ENCODE measurements around the gene PITPNM3.

The PITPNM3 gene

DNA sequence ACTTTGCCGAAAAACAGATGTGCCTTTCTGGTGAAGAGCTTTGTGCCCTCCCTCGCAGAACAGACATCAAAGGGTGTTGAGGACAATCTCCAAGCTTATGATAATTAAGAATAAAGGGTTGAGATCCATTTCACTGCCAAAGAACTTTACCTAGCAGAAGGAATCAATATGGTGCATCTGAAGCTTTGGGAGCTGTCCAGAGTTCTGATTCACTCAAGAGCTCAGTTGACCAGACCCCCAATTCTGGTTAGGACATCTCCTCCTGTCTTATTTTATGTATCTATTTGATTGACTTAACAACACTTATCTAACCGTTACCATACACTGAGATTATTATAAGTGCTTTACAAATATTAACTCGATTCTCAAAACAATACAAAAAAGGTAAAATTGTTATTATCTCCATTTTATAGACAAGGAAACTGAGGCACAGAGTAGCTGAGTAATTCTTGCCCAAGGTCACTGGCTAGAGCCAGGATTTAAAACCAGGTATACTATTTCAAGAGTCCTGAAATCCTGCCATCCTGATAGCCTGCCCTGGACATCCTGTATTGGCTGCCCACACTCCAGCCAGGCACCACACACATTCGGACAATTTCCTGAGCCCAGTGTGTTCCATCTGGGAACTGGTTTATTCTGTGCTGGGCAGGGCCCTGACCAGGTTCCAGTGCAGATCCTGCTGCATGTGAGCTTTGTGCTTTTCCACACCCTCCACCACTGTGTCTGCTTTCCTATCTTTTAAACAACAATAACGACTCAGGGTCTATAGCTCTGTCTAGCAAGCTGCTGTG is 29.8 kb downstream of the PITPNM3 start:
- peak; percentile 39 for DNase-seq (ENCODE audit: low read depth, low spot score)

DNA sequence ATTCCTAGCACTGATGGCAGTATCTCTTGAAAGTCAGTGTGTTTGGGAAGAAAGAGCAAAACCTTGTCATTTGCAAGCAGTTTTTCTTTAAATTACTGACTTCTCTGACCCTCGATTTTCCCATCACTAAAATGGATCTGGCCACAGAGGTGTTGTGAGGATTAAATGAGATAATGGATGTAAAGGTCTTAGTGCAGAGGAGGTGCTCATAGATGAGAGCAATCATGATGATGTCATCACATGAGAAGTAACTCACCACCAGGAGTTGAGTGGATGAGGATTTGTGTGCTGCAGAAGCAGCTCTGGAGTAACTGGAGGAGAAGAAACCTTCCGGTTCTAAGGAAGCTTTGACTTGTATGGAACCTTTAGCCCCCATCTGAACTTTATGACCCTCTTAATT is 30.6 kb downstream of the PITPNM3 start:
- DNase-seq (ENCODE audit: low read depth, low spot score), result no peak

DNA sequence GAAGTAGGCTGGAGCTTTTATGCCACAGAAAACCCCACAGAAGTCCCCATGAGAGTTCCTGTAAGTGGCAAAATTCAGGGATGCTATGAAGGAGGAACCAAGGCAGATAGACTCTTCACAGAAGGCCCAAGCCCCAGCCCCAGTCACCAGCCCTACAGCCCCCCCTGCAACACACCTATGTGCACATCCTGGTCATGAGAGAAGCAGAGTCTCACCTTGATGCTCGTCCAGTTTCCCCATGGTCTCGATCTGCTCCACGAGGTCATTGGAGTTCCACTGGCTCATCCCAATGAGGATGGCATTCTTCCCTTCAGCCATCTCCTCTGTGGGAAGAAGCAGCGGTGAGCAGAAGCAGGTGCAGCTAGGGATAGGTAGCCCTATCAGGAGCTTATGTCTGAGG is 31.2 kb downstream of the PITPNM3 start:
- DNase-seq (ENCODE audit: low read depth, low spot score), result no peak

DNA sequence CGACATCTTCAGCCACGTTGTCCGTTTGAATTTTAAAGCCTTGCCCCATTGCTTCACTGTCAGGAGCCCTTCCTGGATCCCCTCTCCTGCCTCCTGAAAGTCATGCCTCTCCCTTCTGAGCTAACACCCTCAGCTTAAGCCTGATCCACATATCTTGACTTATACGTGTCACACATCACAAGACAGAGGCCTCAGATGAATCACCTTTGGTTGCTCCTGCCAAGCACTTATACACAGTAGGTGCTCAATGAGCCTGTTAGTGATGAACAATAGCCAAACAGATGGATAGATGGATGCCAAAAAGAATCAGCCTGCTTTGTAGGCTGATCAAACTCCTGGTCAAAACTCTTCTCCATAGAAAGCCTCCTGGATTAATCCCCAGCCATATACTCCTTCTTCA is 31.8 kb downstream of the PITPNM3 start:
- no peak for DNase-seq (ENCODE audit: low read depth, low spot score)

GRCh38 chr17:6523809-6524355 is 32.5 kb downstream of the PITPNM3 start:
- no peak for DNase-seq (ENCODE audit: low read depth, low spot score)

GRCh38 chr17:6523330-6523729 is 33.0 kb downstream of the PITPNM3 start:
- peak; percentile 47 for DNase-seq (ENCODE audit: low read depth, low spot score)

DNA sequence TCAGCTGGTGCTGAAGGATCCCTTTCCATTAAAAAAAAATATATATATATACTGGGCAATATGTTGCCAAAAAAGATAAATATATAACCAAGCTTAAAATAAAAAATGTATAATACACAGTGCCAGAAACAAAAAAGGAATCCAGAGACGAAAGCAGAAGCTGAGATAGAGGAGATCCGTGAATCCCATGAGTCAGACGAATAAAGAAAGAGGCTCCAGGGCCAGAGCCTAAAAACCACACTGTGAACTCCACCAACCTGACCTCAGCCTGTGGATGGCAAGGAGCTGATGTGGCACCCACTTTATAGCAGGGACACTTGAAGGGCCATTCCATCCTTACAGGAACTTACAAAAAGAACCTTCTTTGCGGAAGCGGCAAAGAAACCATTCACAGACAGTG is 34.8 kb downstream of the PITPNM3 start:
- DNase-seq (ENCODE audit: low read depth, low spot score), result no peak

- no peak for DNase-seq (ENCODE audit: low read depth, low spot score)
These were observed 39.3 kb downstream of the PITPNM3 start for GRCh38 chr17:6517062-6517461.

- no peak for DNase-seq (ENCODE audit: low read depth, low spot score)
These were observed 42.0 kb downstream of the PITPNM3 start for GRCh38 chr17:6514371-6514770.

DNA sequence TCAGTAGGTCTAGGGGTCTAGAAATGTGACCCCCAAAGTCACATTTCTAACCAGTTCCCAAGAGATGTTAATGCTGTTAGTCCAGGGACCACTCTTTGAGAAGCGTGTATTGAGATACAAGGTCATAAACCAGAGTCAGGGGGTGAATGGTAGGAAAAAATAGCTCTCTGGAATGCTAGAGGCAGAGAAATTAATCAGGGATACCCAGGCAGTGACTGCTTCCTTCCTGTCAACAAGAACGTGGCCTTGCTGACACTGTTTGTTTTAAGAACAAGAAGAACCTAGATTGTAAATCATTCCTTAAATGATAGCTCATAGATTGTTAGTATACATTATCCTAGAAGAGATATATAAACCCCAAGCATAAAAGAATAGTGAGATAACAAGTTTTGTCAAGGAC is 43.8 kb downstream of the PITPNM3 start:
- DNase-seq (ENCODE audit: low read depth, low spot score), result no peak

DNA sequence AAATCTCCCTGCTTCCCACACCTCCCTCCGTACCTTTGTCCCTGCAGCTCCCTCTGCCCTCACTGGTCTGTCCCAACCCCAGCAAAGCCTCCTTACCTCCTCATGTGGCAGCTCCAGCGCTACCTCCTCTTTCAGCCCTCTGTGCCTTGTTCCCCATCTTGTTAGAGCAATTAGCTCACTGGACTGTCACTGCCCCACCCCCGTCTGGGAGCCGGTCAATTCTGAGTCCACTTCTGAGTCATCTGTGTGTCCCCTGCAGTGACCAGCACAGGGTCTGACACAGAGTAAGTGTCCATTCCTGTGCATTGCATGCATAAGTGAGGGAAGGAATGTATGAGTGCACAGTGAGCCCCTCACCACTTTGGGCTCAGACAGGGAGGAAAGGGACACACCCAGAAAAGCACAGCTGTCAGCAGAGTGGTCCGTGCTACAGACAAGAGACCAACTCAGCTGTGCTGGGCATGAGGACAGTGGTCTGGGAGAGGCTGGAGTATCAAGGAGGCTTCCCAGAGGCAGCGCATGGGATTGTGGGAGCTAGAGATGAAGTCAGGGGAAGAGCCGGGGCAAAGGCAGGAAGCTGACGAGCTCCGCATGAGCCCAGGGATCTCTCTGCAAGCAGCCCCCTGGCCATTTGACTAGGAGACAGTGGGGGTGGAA is 45.9 kb downstream of the PITPNM3 start:
- DNase-seq (ENCODE audit: low read depth, low spot score), result peak; percentile 46

DNA sequence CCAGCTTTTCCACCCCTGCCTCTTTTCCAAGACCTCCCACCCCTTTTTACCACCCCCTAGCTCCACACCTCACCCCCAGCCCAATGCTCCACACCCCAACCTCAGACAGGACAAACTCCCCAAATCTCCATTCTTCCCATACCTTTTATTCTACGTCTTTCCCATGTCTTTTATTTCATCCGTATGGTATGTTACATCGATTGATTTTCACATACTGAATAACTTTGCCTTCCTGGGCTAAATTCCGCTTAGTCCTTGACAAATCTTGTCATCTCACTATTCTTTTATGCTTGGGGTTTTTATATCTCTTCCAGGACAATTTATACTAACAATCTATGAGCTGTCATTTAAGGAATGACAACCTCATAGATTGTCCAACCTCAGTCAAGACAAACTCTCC is 46.4 kb downstream of the PITPNM3 start:
- DNase-seq (ENCODE audit: low read depth, low spot score), result no peak

DNA sequence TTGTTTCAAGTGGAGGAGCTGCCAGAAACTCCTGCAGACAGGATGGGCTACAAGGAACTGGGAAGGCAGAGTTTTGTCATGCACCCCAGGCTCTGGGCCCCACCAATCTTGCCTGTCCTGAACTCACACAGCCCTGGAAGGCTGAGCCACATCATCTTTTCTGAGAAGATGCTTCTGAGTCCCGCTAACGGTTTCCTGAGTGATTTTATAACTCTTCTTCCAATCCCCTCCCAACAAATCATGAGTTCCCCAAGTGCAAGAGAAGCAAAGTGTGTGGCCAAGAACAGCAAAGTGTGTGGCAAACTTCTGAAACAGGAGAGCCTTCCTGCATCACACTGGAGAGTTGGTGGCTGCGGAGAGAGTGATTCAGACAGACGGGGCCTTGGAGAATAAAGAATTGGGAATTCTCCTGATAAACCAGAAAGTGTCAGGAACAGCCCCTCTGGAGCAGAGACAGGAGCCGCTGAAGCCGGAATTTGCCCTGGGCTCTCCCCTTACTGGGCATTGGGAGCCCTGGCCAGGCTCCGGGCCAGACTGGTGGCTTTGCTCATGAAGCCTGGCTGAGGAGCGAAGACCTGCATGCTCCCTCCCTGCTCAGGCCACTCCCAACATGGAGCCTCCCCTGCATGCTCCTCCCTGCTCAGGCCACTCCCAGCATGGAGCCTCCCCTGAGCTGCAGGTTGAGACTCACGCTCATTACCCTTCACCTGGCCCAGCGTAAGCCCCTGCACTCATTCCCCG is 47.2 kb downstream of the PITPNM3 start:
- peak; percentile 49 for DNase-seq (ENCODE audit: low read depth, low spot score)

DNA sequence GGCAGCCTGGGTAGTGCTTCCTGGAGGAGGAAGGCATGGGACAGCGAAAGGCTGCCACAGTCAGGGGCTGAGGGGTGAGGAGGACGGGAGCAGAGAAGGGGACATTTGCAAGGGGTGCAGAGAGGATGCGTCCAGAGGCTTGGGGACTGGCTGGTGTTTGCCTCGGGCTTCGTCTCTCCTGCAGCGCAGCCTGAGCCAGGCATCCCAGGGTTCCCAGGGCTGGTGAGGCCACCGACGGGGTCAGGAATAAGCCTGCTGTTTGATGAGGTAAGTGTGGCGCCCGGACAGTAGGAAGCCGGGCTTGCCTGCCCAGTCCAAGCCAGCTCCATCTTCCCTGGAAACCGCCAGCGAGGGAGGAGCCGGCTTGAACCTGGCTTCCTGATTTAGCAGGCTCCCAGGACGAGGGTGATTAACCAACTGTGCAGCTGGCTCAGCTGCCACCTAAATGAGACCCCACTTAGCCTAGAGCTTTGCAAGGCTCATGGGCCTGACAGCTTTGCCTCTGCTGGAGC is 47.8 kb downstream of the PITPNM3 start:
- no peak for DNase-seq (ENCODE audit: low read depth, low spot score)

DNA sequence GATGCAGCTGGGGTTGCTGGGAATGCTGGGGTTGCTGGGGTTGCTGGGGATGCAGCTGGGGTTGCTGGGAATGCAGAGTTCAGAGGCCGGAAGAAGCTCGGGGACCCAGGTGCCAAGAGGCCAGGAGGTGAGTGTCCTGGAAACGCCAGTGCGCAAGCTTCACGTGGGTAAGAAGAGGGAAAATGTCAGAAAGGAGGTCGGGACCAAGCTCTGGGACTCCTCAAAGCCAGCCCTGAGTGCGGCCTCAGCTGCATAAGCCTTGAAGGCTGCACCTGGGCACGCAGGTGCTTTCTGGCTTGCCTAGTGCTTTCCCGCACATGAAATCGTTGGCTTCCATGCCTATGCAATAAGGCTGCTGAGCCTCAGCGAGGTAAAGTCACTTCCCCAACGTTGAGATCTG is 48.3 kb downstream of the PITPNM3 start:
- no peak for DNase-seq (ENCODE audit: low read depth, low spot score)

DNA sequence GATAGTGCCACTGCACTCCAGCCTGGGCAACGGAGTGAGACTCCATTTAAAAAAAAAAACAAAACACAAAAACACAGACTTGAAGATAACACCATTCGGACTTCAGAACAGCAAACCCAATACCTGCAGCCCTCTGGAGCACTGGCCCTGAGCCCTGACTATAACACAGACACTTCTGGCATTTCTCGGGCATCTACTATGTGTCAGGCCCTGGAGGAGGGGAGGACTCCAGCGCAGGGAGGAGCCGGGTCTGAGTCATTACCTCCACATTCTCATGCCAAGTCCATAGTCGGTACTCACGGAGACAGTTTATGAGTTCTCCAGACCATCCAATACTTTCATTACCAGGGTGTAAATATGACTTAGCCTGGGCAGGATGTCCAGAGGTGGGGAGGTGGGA is 48.8 kb downstream of the PITPNM3 start:
- peak; percentile 79 for DNase-seq (ENCODE audit: low read depth, low spot score)

DNA sequence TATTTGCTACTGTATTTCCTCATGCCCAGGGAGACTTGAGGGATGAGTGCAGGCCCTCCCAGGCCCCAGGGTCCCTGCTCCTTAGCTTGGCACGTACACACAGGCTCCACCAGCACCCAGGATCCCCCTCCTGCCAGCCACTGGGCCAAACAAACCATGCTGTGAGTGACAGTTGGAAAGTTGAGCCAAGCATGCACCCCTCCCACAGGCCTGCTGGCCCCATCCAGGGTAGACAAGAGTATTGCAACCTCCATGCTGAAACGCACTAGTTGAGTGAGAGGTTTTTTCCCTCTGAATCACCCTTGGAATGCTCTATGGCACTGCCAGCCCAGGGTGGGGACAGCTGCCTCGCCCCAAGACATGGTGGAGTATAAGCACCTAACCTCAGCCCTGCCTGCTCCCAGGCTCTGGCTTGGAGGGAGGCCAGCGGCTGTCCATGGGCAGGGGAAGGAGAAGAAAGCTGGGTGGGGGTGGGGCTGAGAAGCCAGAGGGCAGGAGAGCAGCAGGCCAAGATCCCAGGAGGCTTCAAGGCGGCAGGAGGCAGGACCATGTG is 49.6 kb downstream of the PITPNM3 start:
- peak; percentile 80 for DNase-seq (ENCODE audit: low read depth, low spot score)

GRCh38 chr17:6505425-6506142 is 50.8 kb downstream of the PITPNM3 start:
- DNase-seq (ENCODE audit: low read depth, low spot score), result peak; percentile 29

DNA sequence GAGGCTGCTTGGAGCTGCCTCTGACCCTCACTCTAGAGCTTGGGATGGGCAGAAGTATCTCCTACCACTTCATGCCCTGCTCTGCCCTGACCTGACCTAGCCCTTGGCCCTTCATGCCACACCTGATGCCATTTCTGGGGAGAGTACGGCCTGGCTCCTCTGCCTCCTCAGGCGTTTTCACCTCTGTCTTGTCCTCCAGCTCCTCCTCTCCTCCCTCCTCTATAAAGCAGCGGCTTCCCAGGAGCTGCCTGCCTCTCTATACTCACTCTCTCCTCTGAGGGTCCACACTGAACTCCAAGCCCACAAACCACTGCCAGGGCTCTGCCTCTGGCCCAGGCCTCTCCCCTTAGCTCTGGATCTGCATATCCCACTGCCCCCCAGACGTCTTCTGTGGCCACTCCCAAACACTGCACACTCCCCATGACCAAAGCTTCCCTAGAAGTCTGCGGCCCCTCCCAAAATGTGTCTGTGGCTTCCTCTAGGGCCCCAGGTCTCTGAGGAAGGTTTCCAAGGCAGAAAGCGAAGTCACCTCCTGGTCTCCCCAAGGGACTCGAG is 52.6 kb downstream of the PITPNM3 start:
- DNase-seq (ENCODE audit: low read depth, low spot score), result no peak

DNA sequence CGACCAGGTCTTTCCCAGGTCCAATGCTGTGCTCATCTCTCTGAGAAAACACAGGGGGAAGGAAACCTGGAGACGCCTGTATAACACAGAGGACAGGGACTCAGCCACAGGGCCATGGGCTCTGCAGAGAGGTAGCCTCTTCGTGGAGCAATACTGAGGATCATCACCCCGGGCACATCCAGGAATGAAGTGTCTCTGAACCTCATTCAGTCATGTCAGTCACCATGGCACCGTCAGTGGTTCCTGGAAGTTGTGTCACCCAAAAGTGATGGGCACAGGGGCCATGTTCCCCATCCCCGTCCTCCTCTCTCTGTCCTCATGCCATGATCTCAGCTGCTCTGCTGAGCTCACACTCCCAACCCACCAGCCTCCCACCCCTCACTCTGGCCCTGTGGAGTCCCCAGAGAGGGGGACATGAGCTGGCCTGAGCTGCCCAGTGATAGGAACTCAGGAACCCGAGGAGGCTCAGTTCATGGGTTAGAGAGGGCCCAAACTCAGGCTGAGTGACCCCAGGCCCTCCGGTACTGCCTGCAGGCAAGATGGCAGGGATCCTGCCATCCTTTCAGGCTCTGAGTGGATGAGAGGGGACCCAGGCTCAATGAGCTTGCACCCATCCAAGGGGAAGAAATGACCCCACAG is 53.4 kb downstream of the PITPNM3 start:
- DNase-seq (ENCODE audit: low read depth, low spot score), result no peak

All from astrocyte of the hippocampus (primary cell).